GM21717 (cell line): ENCODE results near the gene LPP.

Source experiments
- ATAC-seq: cut with Tn5 transposase; IDR thresholded peaks from one replicate; pipeline ENCODE4 v1.9.1; 2021; ENCODE audit warnings: mild to moderate bottlenecking, moderate library complexity; ENCODE audit not compliant: unreplicated experiment

The LPP gene

GRCh38 chr3:188807006-188807405 lies 653.0 kb downstream of the LPP start:
- ATAC-seq = no peak

- no peak for ATAC-seq
Measured at GRCh38 chr3:188812198-188812597, 658.2 kb downstream of the LPP start.

- no peak for ATAC-seq
Measured at GRCh38 chr3:188814581-188814980, 660.6 kb downstream of the LPP start.

GRCh38 chr3:188817103-188817934 lies 663.4 kb downstream of the LPP start:
- no peak for ATAC-seq

- ATAC-seq = no peak
Measured at GRCh38 chr3:188817935-188818269, 663.9 kb downstream of the LPP start.

GRCh38 chr3:188818282-188818681 lies 664.3 kb downstream of the LPP start:
- ATAC-seq = no peak

GRCh38 chr3:188819939-188820338 lies 666.0 kb downstream of the LPP start:
- no peak for ATAC-seq

- no peak for ATAC-seq
Measured at GRCh38 chr3:188822004-188822403, 668.0 kb downstream of the LPP start.

- no peak for ATAC-seq
Measured at GRCh38 chr3:188822411-188822810, 668.5 kb downstream of the LPP start.

GRCh38 chr3:188824566-188824965 lies 670.6 kb downstream of the LPP start:
- ATAC-seq = no peak

- no peak for ATAC-seq
Measured at GRCh38 chr3:188825901-188826300, 671.9 kb downstream of the LPP start.

- ATAC-seq = no peak
Measured at GRCh38 chr3:188826574-188826973, 672.6 kb downstream of the LPP start.

GRCh38 chr3:188827103-188827502 lies 673.1 kb downstream of the LPP start:
- ATAC-seq = no peak

GRCh38 chr3:188827576-188827975 lies 673.6 kb downstream of the LPP start:
- ATAC-seq = no peak

- ATAC-seq = no peak
Measured at GRCh38 chr3:188829130-188829529, 675.2 kb downstream of the LPP start.

GRCh38 chr3:188829576-188829975 lies 675.6 kb downstream of the LPP start:
- ATAC-seq = no peak

GRCh38 chr3:188830893-188831292 lies 676.9 kb downstream of the LPP start:
- no peak for ATAC-seq

GRCh38 chr3:188832146-188832545 lies 678.2 kb downstream of the LPP start:
- no peak for ATAC-seq

- ATAC-seq = no peak
Measured at GRCh38 chr3:188832961-188833721, 679.2 kb downstream of the LPP start.

GRCh38 chr3:188834349-188834748 lies 680.4 kb downstream of the LPP start:
- no peak for ATAC-seq

GRCh38 chr3:188839187-188839695 lies 685.3 kb downstream of the LPP start:
- ATAC-seq = no peak

GRCh38 chr3:188840290-188840689 lies 686.3 kb downstream of the LPP start:
- no peak for ATAC-seq
